HL-60/S4 treated with phorbol 12-myristate 13-acetate at 8.2 ng/mL for 4 days and 3 days (cell line): ENCODE measurements around the gene DNMT3A.

Experiments
- in situ Hi-C: fragments of 300-500 bp; cut with MboI; formaldehyde crosslinking; loops from 2 replicates; pipeline ENCODE4 v1.15.0; 2022; ENCODE audit warnings: low sequenced_read_pairs

Gene DNMT3A

DNA sequence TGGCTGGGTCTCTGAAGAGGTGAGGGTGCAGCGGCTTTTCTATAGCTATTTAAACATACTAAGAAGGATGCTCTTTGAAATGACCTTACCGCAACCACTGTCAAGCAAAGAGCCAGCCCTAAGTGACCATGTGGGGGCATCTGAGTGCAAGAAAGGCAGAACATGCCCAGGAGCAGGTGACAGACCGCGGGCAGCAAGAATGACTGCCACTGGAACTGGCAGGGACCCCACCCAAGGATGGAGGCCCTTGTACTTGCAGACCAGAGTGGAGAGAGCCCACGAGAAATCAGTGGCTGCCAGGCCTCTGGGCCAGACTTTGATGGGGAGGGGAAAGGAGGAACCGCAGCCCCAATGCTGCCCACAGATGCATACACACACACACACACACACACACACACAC, 33.1 kb downstream of the DNMT3A start:
- in situ Hi-C loops: loop anchor here (10.0 kb wide), 1 partner anchor 46 kb away; no protein-coding TSS in a partner anchor

DNA sequence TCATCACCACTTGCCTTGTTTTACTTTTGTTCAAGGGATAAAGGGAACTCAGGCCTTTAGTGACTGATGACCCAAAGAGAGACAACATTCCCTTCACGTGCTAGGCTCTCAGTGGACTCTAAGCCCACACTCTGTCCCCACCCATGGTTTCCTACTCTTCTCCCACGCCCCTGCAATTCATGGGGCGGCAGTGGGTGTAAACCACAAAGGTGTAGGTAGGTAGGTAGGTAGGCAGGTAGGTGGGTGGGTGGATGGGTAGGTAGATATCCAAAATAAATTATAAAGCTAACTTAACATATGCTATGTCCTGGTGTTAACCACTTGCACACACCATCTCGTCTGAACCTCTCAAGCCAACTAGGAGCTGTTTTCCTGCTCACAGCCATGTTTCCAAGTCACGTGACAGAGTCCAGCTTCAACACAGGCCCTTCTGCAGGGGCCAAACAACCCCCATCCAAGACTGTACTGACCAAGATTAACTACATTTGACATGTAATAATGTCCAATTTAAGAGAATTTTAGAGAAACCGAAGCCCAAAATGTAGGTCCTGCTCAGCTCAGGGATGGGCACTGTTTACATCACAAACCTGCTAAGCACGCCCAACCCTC, 33.7 kb downstream of the DNMT3A start:
- in situ Hi-C loops: loop anchor here (10.0 kb wide), 1 partner anchor 47 kb away; no protein-coding TSS in a partner anchor

DNA sequence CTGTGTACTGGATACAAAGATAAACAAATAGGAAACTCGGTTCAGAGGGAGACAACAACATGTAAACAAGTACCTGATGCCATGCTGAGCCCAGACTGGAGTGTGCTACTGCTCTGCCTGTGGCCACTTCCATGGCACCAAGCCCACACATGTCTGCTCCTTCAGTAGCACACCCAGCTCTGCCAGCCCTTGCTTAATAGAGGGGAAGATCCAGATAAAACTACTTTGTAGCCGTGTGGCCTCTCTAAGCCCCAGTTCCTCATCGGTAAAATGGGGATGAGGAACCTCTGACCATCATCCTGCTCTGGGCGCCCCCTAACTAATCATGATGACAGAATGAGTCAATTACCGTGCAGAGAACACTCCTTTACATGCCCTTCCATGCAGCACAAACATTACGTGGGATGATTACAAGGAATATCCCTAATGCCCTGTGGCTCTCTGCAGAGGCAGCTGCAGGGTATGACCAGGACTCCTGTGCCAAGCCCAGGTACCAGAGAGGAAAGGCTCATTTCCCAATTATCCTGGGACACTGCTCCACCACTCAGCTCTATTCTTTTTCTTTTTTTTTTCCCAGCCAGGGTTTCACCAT, 34.9 kb downstream of the DNMT3A start:
- in situ Hi-C loops: loop anchor here (10.0 kb wide), 1 partner anchor 48 kb away; no protein-coding TSS in a partner anchor

DNA sequence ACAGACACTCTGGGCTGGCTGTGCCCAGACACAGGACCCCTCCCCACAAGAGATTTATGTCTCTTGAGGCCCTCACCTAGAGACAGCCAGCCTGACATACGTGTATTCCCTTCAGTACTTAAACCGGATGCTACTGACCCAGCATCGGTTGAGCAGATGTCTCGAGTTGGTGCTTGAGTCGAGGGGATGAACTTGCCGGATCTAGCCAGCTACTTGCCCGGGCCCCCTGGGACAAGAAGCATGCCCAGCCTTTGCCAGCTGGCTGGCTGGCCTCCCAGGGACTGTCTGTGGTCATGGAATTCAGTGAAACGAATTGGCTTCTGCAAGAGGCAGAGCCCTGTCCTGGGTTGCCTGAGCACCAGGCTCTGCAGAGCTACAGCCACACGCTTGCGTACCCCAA, 36.0 kb downstream of the DNMT3A start:
- in situ Hi-C loops: loop anchor here (10.0 kb wide), 1 partner anchor 49 kb away; no protein-coding TSS in a partner anchor

DNA sequence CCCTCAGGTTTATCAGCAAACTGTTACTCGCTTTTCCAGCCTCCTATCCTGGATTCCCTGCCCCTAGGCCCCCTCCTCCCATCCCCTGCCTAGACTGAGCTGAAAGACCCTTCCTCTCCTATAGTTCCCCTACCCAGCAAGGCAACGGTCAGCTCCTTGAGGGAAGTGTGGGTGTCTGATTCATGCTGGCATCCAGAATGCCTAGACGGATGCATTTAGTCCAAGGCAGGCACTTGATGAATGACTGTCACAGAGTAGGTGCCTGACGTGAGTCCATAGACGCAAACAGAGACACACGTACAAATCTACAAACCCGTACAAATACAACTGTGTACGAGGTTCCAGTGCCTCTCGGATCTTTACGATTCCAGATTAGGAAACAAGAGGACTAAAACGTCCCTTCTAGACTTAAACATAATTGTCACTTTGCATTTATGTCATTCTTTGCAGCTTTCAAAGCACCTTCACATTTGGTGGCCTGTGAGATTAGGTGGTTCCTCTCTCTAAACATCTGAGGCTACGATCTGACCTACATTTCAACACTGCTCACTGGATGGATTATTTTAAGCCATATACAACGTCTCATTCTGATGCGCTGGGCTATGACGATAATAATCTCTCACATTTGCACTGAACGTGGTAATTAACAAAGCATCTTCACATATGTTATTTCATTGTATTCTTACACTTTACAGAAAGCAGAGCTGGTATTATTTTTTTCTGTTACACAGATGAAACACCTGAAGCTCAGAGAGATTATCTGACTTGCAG, 36.7 kb downstream of the DNMT3A start:
- in situ Hi-C loops: loop anchor here (10.0 kb wide), 1 partner anchor 50 kb away; no protein-coding TSS in a partner anchor

DNA sequence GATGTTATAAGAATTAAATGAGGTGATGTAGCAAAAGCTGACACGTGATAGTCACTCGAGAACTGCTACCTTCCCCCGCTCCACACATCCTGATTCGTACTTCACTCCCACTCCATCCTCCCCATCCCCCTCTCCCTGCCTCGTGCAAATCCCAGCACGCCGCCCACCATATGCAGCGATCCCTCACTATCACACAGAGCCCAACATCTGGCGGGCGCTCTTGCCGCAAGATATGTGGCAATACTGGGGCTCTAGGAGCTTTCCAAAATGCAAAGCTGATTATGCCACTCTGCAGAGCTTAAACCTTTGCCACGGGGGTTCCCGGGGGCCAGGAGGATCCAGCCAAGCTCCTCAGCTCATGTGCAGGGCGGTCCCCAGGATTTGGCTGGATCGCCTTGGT, 37.4 kb downstream of the DNMT3A start:
- in situ Hi-C loops: loop anchor here (10.0 kb wide), 1 partner anchor 50 kb away; no protein-coding TSS in a partner anchor

DNA sequence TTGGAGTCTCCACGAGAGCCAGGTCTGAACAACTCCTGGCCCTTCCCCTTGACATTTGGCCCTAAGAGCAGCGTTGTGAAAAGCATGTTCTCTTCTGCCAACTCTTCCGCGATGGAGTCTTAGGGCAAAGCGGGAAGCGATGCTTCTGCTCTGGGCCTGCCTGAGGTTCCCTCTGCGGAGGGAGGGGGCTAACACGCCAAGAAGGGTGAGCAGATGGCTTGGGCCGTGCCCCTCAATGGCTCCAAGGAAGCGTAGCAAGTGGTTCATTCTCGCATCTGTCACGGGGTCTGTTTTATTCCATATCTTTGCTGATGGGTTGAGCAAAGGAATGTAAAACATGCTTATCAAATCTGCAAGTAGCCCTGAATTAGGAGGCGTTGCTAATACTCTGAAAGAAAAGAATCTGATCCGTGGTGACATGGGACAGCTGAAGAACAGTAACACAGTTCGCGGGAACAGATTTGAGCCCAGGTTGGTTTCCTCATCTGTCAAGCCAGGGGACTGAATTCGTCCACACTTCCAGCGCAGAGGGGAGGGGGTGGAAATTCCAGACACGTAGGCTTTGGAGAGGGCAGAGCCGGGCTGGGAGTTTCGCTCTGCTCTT, 38.0 kb downstream of the DNMT3A start:
- in situ Hi-C loops: loop anchor here (10.0 kb wide), 1 partner anchor 51 kb away; no protein-coding TSS in a partner anchor

DNA sequence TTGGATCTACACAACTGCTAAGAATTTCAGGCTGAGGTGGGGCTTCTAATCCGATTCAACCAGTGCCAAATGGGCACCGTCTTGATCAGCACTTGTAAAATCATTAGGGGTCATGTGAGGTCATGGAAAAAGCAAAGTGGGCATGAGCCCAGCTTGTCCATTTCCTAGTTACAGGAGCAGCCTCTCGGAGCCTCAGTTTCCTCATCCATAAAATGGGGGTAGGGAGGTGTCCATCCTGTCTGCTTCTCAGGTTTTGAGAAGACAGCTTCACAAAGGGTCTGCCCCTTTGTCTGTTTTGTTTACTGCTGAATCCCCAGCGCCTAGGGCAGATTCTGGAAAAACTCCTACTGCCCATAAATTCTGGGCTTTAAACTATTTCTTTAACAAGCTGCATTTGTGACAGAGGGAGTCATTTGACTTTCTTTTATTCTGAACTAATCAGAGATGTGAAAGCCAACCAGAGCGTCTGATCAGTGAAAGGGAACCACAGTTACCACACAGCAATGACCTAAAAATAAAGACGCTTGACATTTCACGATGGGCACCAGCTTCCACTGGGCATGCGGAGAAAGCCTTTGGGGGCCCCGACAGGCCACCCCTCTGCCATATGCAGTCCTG, 38.9 kb downstream of the DNMT3A start:
- in situ Hi-C loops: loop anchor here (10.0 kb wide), 1 partner anchor 52 kb away; no protein-coding TSS in a partner anchor

DNA sequence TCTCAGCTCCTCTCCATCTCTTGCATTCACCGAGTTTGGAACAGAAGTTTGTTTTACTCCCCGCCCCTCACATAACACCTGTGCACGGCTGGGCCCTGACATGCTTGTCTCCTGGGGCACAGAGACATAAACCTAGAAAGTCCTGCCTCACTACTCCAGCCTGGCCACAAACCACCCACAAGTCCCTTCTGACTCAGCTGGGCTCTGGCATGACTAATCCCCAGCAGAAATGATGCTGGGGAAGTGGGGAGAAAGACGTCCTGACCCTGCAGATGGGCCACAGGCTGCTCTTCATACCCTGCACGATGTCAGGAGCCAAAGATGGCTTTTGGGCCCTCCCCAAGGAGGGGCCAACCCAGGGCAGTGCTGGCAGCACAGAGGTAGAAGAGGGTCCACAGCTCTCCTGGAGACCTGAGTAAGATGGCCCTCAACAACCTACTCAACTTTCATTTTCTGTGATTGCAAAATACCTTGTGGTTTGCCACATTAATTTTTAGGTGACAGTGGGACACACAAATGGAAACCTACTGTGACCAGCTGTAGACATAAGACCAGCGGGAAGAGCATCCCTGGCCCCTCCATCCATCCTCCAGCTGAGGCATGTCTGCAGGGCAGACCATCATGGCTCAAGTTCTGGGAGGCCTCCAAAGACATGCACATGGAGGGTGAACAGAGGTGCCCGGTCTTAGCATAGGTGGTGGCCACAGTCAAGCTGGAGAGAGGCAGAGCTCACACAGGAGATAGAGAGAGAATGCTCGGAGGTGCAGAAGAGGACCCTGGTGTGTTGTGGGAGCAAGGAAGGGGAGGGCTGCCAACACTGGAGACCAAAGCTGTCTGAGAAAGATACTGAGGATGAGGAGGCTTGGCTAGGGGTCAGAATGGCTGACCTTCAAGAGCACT, 40.0 kb downstream of the DNMT3A start:
- in situ Hi-C loops: loop anchor here (10.0 kb wide), 1 partner anchor 53 kb away; no protein-coding TSS in a partner anchor

DNA sequence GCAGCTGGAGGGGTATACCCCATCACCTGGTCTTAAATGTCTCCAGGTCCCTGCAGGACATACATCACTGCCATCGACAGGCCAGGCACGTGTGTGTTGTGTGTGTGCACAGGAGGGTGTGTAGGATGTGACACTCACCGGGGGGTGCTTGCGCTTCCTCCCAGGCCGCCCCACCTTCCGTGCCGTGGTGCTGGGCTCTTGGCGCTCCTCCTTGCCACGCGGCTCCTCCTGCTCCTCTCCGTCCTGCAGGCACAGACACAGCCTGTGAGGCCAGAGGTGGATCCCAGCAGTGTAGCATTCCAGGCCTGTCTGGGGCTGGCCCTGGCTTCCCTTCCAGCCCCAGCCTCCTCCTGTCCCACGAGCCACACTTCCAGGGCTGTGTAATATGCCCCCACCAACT, 41.7 kb downstream of the DNMT3A start:
- in situ Hi-C loops: loop anchor here (10.0 kb wide), 1 partner anchor 55 kb away; no protein-coding TSS in a partner anchor

DNA sequence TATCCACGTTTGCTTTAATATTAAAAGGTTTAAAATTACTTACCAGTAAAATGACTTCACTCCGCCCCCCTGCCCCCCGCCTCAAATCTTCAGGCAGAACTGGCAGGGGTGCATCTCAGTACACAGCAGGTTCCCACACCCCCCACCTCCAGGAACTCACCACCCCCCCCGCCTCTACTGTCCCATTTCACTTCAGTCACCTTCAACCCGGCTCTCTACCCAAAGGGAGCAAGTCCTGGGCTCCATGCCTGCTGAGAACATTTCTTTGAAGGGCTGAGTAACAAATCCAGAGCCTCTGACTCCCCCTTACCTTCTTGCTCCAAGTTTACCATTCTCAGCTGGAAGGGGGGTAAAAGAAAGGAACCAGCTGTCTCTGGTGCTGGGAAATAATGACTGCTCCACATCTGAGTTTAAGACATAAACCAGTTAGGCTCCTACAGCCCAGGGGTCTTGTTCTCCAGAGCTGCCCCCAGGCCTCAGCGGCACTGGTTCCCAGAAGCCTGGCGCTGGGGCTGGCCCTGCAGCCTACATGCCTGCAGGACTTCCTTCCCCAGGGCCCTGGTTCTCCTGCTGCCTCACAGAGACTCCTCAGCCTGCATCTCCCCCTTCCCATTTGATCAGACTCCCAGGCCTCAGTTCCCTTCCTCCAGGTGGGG, 42.8 kb downstream of the DNMT3A start:
- in situ Hi-C loops: no loop called here

DNA sequence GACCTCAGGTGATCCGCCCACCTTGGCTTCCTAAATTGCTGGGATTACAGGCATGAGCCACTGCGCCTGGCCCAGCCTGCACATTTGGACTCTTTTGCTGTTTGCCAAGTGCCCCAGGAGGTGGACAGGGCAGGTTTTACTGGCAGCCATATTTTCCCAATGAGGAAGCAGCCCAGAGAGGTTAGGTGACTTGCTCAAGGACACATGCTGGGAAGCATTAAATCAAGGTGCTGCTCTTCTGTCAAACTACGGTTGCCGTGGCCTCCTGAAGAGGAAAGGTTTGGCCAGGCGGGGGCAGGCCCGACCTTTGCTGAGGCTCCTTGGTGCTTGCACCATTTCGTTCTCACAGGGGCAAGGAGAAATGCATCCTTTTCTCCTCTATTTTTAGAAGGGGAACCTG, 44.0 kb downstream of the DNMT3A start:
- in situ Hi-C loops: no loop called here

DNA sequence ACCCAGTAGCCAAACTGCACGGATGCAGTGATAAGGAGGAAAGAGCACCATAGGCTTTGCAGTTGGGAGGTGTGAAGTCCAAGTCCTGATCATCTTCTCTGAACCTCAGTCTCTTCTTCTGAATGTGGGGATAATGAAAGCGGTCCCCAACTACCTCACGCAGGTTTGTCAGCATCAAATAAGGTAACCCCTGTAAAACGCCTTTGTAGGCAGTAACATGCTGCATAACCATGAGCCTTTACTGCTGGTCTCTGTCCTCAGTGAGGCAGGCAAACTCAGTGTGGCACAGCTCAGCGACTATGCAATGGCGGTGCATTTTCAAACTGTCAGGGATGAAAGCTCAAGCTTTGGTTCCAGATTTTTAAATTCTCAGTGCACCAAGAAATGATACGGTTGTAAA, 46.1 kb downstream of the DNMT3A start:
- in situ Hi-C loops: no loop called here

DNA sequence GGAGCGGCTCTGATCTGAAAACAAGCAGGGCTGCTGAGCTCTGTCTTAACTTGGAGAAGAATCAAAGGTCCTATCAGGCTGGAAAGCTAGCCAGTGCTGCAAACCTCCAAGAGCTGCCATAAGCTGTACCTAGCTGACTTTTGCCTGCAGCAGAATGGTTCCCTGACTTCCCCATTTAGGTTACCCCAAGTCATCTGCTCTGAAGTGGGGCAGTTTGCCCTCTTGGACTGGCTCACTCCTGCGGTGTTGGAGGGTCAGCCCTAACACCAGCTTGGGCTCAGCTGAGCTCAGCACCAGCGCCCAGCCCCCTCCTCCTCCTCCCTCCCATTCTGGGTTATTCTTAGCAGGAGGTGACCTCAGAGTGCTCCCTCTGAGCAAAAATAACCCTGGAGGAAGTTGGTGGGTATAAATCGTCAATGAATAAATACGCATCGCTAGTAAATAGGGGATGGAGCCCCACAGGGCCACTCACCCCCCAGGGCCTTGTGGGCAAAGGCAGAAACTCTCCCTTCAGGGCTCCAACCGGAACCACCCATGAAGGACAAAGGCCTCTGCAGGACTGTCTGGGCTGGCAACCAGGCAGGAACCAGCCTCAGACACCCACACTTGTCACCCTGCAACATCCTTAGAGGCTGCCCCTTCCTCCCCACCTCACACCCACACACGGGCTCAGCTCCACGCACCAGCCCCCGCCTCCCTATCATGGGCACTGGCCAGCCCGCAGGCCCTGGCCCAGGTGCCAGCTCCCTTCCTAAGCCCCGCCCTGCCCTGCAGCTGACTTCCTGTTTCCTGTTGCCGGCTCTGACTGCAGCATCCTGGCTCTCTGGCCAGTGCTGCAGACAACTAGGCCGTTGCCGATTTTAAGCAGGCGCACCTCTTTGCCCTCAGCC, 46.9 kb downstream of the DNMT3A start:
- in situ Hi-C loops: no loop called here

DNA sequence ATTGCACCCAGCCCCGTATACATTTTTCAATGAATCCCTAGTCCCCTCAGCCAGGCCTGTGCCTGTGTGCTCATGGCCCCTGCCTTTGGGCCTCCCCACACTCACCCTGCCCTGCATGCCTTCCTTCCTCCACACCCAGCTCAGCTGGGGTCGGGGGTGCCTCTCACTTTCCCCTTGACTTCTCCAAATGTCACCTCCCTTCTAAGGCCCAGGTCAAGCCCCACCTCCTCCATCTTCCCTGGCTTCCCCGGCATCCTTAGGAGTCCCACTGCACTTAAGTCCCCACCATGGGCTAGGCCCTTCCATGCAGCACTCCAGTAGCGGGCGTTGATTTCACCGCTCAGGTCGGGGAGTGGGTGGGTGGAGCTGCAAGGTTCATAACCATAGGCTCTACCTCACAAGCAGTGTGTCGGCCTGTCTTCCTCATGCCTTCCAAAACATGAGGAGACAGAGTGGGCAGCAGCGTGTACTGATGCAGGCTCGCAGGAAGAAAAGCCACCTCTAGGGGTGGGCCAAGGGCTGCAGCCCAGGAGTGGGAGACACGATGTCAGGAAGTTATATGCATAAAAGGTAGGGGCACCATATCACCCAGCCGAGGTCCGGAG, 47.7 kb downstream of the DNMT3A start:
- in situ Hi-C loops: no loop called here

DNA sequence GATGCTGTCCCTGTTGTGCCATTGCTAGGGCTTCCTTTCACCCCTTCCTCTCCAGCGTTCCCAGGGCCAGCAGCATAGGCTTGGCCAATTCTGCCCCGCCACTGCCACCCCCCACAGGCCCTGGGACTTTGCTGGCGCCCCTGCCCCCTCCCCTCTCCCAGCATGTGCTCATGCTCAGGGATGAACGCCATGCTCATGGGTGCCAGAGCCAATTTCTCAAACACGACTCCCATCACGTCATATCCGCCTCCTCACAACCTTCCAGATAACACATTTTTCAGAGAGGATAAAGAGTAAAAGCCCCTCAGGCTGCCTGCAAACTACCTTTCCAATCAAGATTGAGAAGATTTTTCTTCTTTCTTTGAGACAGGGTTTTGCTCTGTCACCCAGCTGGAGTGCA, 48.6 kb downstream of the DNMT3A start:
- in situ Hi-C loops: no loop called here

DNA sequence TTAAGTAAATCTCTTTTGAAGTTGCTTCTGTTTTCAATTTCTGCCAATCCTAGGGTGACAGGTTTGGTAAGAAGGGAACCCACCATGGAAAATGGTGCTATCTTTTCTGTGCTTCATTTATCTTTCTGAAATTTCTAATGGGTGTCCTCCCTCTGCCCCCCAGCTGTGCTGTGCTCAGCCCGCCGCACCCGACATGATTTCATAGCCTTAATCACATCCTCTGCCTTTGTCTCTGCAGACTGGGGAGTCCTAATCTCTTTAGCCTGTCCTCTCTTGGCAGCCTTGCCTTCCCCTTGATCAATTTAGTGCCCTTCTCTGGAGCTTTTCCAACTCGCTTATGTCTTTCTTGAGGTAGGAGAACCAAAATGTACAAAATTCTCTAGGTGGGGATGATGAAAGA, 49.3 kb downstream of the DNMT3A start:
- in situ Hi-C loops: no loop called here
